AG10803 (cell line): ENCODE measurements around the gene HS2ST1.
"Not testable (repeated sequence)": the region's sequence is repeated elsewhere in the genome, so short reads cannot be mapped to it uniquely, and the experiment has no call there.

Source experiments
- DNase-seq: peaks from one replicate; pipeline ENCODE4 v3.0.0; 2010; ENCODE audit warnings: low read depth
- H3K4me3 ChIP-seq: 2 replicates; pipeline ENCODE4 v1.5.1; 2011; ENCODE audit warnings: mild to moderate bottlenecking, low read length, control low read depth
- TF ChIP-seq, protein P1 (sequence below): conservative IDR thresholded peaks from 2 replicates; pipeline ENCODE4 v1.5.1; 2011; ENCODE audit warnings: mild to moderate bottlenecking, low read length, control low read depth, inconsistent platforms

The HS2ST1 gene

GRCh38 chr1:86987446-86987845 lies 73.0 kb downstream of the HS2ST1 start:
- no peak overlapping the region for H3K4me3 ChIP-seq
- DNase-seq, result no peak
- TF ChIP-seq, protein P1, sequence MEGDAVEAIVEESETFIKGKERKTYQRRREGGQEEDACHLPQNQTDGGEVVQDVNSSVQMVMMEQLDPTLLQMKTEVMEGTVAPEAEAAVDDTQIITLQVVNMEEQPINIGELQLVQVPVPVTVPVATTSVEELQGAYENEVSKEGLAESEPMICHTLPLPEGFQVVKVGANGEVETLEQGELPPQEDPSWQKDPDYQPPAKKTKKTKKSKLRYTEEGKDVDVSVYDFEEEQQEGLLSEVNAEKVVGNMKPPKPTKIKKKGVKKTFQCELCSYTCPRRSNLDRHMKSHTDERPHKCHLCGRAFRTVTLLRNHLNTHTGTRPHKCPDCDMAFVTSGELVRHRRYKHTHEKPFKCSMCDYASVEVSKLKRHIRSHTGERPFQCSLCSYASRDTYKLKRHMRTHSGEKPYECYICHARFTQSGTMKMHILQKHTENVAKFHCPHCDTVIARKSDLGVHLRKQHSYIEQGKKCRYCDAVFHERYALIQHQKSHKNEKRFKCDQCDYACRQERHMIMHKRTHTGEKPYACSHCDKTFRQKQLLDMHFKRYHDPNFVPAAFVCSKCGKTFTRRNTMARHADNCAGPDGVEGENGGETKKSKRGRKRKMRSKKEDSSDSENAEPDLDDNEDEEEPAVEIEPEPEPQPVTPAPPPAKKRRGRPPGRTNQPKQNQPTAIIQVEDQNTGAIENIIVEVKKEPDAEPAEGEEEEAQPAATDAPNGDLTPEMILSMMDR, result no peak

DNA sequence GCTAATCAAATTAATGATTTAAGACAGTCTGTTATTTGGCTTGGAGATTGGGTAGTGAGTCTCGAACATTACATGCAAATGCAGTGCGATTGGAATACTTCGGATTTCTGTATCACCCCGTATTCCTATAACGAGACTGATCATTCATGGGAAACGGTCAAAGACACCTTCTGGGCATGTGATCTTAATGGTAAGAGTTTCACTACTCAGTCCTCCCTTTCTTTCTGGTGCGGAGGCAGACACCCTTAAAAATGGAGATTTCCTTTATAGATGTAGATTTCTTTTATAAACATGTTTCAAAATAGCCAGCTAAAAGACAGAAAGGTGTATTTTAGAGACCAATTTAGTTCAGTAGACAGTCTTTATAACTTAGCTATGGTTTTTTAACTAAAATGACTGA lies 74.4 kb downstream of the HS2ST1 start:
- TF ChIP-seq, protein P1, result no peak
- no peak overlapping the region for H3K4me3 ChIP-seq
- no peak for DNase-seq

GRCh38 chr1:86989690-86990089 lies 75.3 kb downstream of the HS2ST1 start:
- not testable (repeated sequence) for DNase-seq

GRCh38 chr1:86990826-86991225 lies 76.4 kb downstream of the HS2ST1 start:
- DNase-seq, result no peak
- H3K4me3 ChIP-seq, result no peak overlapping the region
- TF ChIP-seq, protein P1, result no peak

More at GRCh38 chr1:86989690-86990089, 75.3 kb downstream of the HS2ST1 start:
- not testable (repeated sequence) for H3K4me3 ChIP-seq

DNA sequence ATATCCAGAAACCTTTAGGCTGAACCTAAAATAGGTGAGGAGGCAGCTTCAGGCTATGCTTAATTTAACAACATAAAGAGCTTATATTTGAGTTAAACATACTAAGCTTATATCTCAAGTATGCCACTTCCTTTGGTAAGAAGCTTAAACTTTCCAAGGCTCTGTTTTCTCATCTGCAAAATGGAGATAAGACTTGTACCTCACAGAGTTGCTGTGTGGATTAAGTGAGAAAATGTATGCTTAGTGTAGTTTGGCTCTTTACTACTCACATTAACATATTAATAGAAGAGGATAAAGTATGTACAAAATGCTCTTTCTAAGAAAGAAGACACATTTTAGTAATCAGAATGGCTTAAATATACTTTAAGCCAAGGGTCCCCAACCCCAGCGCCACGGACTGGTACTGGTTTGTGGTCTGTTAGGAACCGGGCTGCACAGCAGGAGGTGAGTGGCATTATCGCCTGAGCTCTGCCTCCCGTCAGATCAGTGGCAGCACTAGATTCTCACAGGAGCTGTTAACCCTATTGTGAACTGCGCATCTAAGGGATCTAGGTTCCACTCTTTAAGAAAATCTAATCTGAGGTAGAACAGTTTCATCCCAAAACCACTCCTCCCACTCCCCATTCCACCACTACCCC lies 77.2 kb downstream of the HS2ST1 start:
- DNase-seq, result no peak
- TF ChIP-seq, protein P1, result no peak
- no peak overlapping the region for H3K4me3 ChIP-seq

DNA sequence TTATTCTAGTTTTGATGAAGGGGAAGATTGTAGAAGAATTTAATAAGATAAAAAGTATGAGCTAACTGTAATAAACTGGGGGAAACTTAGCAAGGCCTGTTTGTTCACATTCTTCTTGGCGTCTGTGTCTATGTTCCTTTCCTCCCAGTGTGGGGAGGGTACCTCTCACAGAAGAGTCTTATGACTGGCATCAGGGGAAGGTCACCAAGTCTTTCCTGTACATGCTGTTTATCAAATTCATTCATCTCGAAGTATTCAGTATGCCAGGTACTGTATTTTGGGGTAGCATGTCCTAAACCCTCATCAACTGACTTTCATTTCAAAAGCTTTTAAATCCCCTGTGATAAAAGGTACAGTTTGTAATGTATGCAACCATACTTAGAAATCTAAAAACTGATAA lies 78.4 kb downstream of the HS2ST1 start:
- H3K4me3 ChIP-seq, result no peak overlapping the region
- no peak for DNase-seq
- TF ChIP-seq, protein P1, result no peak

GRCh38 chr1:86993269-86993985 lies 79.0 kb downstream of the HS2ST1 start:
- DNase-seq, result no peak
- H3K4me3 ChIP-seq, result no peak overlapping the region
- TF ChIP-seq, protein P1, result no peak
